Measurements from ENCODE around the gene WASHC2A.
"Not testable (repeated sequence)": the region's sequence is repeated elsewhere in the genome, so short reads cannot be mapped to it uniquely, and the experiment has no call there.

WASHC2A gene

DNA sequence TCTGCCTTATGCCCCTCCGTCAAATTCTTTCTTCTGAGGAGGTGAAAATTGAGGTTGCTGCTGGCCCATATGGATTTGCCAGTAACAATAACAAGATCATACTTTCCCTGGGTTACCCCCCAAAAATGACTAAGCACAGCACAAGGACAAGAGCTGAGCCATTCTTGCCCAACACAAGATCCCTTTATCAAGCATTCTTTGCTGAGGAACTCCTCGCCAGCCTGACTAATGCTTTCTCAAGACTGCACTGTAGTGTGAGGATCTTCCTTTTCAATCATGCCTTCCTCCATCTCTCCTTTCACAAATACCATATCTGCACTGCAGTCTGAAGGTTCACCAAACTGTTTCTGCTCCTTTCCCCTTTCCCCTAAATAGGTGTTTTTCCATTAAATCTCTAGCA, 92.1 kb downstream of the WASHC2A start:
- peak; percentile 35 to 52 (median 40) for DNase-seq

- not testable (repeated sequence) for DNase-seq
Observed at GRCh38 chr10:50165038-50165437, 97.3 kb downstream of the WASHC2A start.

DNA sequence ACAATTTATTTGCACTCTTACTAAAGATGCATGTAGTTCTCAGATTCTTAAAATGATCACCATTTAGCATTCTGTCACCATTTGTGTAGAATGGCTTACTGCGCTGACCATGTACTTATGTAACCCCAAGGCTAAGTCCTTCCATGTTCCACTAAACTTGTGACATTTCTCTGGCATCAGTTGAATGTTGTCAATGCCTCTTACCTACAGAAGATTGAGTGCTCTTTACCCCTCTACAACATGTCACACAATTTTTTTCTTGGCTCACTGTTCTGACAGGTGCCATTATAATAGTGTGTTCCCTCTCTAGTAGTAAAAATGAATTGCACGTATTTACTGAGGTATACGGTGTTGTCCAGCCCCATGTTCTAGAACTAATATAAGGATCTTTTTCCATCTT, 100.1 kb downstream of the WASHC2A start:
- not testable (repeated sequence) for DNase-seq

DNA sequence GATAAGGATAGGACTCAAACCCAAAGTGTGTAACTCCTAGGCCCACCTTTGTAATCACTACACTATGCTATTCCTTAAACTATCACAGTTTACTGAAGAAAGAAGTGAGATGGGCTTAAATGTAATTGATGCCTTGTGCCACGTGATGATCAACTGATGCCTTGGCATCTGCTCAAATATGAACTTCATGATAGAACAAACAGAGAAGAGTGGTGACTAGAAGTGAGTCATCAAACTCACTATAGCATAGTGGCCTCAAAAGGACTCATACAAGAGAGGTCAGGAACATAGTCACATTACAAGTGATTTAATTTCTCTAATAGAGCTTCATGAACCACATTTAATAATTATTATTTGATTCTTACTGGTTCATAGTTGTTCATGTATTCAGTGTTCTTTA, 101.8 kb downstream of the WASHC2A start:
- peak in 1 of 3 donors; percentile 4 for DNase-seq

- not testable (repeated sequence) for DNase-seq
Observed at GRCh38 chr10:50174788-50175525, 107.2 kb downstream of the WASHC2A start.
